T-helper 2 cell treated with Interferon-gamma antibody and Interleukin-4, amounts not matched to agents 5 μg/mL and 100 μg/mL, for 36 hours (primary cell): ENCODE results near the gene PTAR1.

ENCODE experiments used
- DNase-seq: peaks from one replicate; pipeline ENCODE4 v3.0.0; 2021; ENCODE audit warnings: low spot score
- H3K27ac Mint-ChIP-seq: one replicate; pipeline ENCODE4 v1.8.0; 2021; ENCODE audit warnings: mild to moderate bottlenecking, mixed read lengths
- H3K27me3 Mint-ChIP-seq: one replicate; pipeline ENCODE4 v1.8.0; 2021; ENCODE audit warnings: low read depth, mixed read lengths
- H3K36me3 Mint-ChIP-seq: one replicate; pipeline ENCODE4 v1.8.0; 2021; ENCODE audit warnings: low read depth, mixed read lengths
- H3K4me1 Mint-ChIP-seq: one replicate; pipeline ENCODE4 v1.8.0; 2021; ENCODE audit warnings: low read depth, mixed read lengths
- H3K4me3 Mint-ChIP-seq: one replicate; pipeline ENCODE4 v1.8.0; 2022; ENCODE audit warnings: mild to moderate bottlenecking, moderate library complexity, mixed read lengths
- H3K9me3 Mint-ChIP-seq: one replicate; pipeline ENCODE4 v1.8.0; 2021; ENCODE audit warnings: mixed read lengths

Gene PTAR1

GRCh38 chr9:69674716-69675438, 84.9 kb downstream of the PTAR1 start:
- no peak overlapping the region for H3K27ac Mint-ChIP-seq
- H3K36me3 Mint-ChIP-seq, result no peaks in the 10 kb centered on the region
- DNase-seq, result no peak
- H3K4me3 Mint-ChIP-seq, result peak overlapping the region; percentile 8
- peaks cover 48% of the 10 kb centered on the region for H3K27me3 Mint-ChIP-seq
- H3K9me3 Mint-ChIP-seq, result no peaks in the 10 kb centered on the region
- peaks cover 18% of the 10 kb centered on the region for H3K4me1 Mint-ChIP-seq

GRCh38 chr9:69674112-69674685, 85.6 kb downstream of the PTAR1 start:
- peaks cover 18% of the 10 kb centered on the region for H3K4me1 Mint-ChIP-seq
- H3K27me3 Mint-ChIP-seq, result peaks cover 50% of the 10 kb centered on the region
- no peak overlapping the region for H3K27ac Mint-ChIP-seq
- H3K4me3 Mint-ChIP-seq, result peak overlapping the region; percentile 8
- H3K9me3 Mint-ChIP-seq, result no peaks in the 10 kb centered on the region
- DNase-seq, result no peak
- no peaks in the 10 kb centered on the region for H3K36me3 Mint-ChIP-seq

GRCh38 chr9:69673311-69673640, 86.5 kb downstream of the PTAR1 start:
- DNase-seq, result no peak
- H3K4me1 Mint-ChIP-seq, result peaks cover 18% of the 10 kb centered on the region
- no peak overlapping the region for H3K27ac Mint-ChIP-seq
- H3K27me3 Mint-ChIP-seq, result peaks cover 46% of the 10 kb centered on the region
- H3K9me3 Mint-ChIP-seq, result no peaks in the 10 kb centered on the region
- H3K36me3 Mint-ChIP-seq, result no peaks in the 10 kb centered on the region
- H3K4me3 Mint-ChIP-seq, result peak overlapping the region; percentile 81

- DNase-seq, result peak; percentile 69
- H3K4me3 Mint-ChIP-seq, result peak overlapping the region; percentile 81
- H3K9me3 Mint-ChIP-seq, result no peaks in the 10 kb centered on the region
- H3K4me1 Mint-ChIP-seq, result peaks cover 18% of the 10 kb centered on the region
- H3K36me3 Mint-ChIP-seq, result no peaks in the 10 kb centered on the region
- H3K27me3 Mint-ChIP-seq, result peaks cover 45% of the 10 kb centered on the region
- no peak overlapping the region for H3K27ac Mint-ChIP-seq
Measured at GRCh38 chr9:69672596-69673310, 87.1 kb downstream of the PTAR1 start.

- Mint-ChIP-seq H3K27me3 (peaks cover 42% of the 10 kb centered on the region), H3K4me3 (peak within 1 kb of the TSS; percentile 81), H3K4me1 (peaks cover 18% of the 10 kb centered on the region), H3K9me3 (no peaks in the 10 kb centered on the region), H3K27ac (no peak within 1 kb of the TSS), H3K36me3 (no peaks in the 10 kb centered on the region)
- peak; percentile 50 for DNase-seq
Measured at GRCh38 chr9:69671879-69672595, 87.8 kb downstream of the PTAR1 start, which contains the start of gene APBA1. Gene APBA1, minus strand, starts transcription at chr9:69672371.

DNA sequence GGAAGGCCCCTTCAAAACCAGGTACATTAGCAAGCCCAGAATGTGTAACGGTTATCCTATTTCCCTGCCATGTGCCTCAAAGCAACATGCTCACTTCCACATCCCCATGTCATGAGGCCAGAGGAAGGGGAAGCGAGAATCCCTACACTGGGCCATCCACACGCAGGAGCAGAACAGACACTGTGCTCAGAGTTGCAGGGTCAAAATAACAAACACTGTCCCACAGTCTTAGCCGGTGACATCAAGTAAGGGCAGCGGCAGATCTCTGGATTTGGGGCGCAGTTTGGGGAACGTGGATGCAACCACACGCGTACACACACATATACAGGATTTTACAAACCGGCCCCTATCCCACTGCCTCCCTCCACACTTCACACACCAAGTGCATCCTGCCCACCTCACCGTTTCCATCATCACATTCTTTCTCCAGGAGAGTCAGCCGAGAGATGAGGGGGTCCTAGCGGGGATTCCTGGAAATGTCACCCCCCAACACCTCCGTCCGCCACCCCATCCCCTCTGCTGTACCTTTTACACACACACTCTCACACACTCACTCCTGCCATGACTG, 88.4 kb downstream of the PTAR1 start:
- H3K4me3 Mint-ChIP-seq, result peak overlapping the region; percentile 63
- H3K27me3 Mint-ChIP-seq, result peaks cover 43% of the 10 kb centered on the region
- DNase-seq, result no peak
- H3K9me3 Mint-ChIP-seq, result no peaks in the 10 kb centered on the region
- H3K27ac Mint-ChIP-seq, result no peak overlapping the region
- H3K36me3 Mint-ChIP-seq, result no peaks in the 10 kb centered on the region
- peaks cover 18% of the 10 kb centered on the region for H3K4me1 Mint-ChIP-seq

DNA sequence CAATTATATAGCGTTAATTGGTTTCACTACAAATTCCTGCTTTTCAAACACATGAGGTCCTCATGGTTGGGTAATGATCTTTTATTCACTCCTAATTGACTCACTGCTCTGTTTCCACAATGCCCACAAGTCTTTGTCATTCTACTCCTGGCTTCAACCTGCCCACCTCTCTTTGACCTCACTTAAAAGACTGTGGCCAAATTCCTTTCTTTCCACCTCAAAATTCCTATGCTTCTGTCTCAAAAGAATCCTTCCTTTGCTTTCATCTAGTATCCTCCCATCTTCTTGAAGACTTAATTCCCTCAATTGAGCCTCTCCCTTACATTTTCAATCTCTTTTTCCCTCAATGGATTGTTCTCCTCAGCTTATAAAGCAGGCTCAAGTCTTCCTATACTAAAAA, 92.5 kb downstream of the PTAR1 start:
- no peak for DNase-seq
- Mint-ChIP-seq H3K9me3 (no peaks in the 10 kb centered on the region), H3K27me3 (peaks cover 42% of the 10 kb centered on the region), H3K36me3 (no peaks in the 10 kb centered on the region), H3K4me3 (no peak overlapping the region), H3K27ac (no peak overlapping the region), H3K4me1 (peaks cover 5% of the 10 kb centered on the region)

DNA sequence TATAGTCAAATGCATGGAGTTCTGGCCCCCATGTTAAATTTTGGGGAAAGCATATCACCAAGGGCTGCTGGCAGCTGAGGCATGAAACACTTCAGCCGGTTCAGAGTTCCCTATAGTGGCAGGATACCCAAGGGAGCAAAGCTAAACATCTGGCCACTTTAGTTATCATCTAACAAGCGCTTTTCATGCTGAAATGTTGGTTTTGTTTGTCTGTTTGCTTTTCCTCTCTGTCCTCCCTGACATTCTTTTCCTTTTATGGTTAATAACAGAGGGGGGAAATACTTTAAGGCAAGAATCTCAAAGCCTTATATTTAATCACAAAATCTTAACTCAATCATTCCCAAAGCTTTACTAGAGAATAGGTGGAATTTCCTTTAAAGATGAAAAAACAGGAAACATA, 99.5 kb downstream of the PTAR1 start:
- H3K27ac Mint-ChIP-seq, result no peak overlapping the region
- no peaks in the 10 kb centered on the region for H3K9me3 Mint-ChIP-seq
- DNase-seq, result no peak
- H3K27me3 Mint-ChIP-seq, result peaks cover 22% of the 10 kb centered on the region
- H3K4me3 Mint-ChIP-seq, result no peak overlapping the region
- no peaks in the 10 kb centered on the region for H3K4me1 Mint-ChIP-seq
- H3K36me3 Mint-ChIP-seq, result no peaks in the 10 kb centered on the region
